ENCODE data around the gene GCH1.

GCH1 gene

GRCh38 chr14:54864526-54864925 lies 38.1 kb downstream of the GCH1 start:
- no peak for DNase-seq

GRCh38 chr14:54857830-54858269 lies 44.8 kb downstream of the GCH1 start:
- DNase-seq, result no peak

- DNase-seq, result no peak
These were observed 46.5 kb downstream of the GCH1 start for GRCh38 chr14:54856152-54856551.

- no peak for DNase-seq
These were observed 48.4 kb downstream of the GCH1 start for GRCh38 chr14:54854181-54854580.

GRCh38 chr14:54853339-54853738 lies 49.3 kb downstream of the GCH1 start:
- DNase-seq, result no peak

GRCh38 chr14:54852215-54852614 lies 50.4 kb downstream of the GCH1 start:
- no peak for DNase-seq

- DNase-seq, result no peak
These were observed 53.7 kb downstream of the GCH1 start for GRCh38 chr14:54848910-54849309.

- no peak for DNase-seq
These were observed 57.0 kb downstream of the GCH1 start for GRCh38 chr14:54845641-54846040.

- DNase-seq, result no peak
These were observed 58.1 kb downstream of the GCH1 start for GRCh38 chr14:54844479-54844878.

- no peak for DNase-seq
These were observed 61.8 kb downstream of the GCH1 start for GRCh38 chr14:54840798-54841197.

- DNase-seq, result no peak
These were observed 62.3 kb downstream of the GCH1 start for GRCh38 chr14:54840336-54840735.

- no peak for DNase-seq
These were observed 62.9 kb downstream of the GCH1 start for GRCh38 chr14:54839701-54840119.

GRCh38 chr14:54838931-54839512 lies 63.6 kb downstream of the GCH1 start:
- no peak for DNase-seq

GRCh38 chr14:54837508-54838149 lies 65.0 kb downstream of the GCH1 start:
- no peak for DNase-seq

GRCh38 chr14:54836231-54836630 lies 66.4 kb downstream of the GCH1 start:
- no peak for DNase-seq

- DNase-seq, result no peak
These were observed 67.9 kb downstream of the GCH1 start for GRCh38 chr14:54834727-54835126.

GRCh38 chr14:54834081-54834480 lies 68.5 kb downstream of the GCH1 start:
- DNase-seq, result no peak

- no peak for DNase-seq
These were observed 72.0 kb downstream of the GCH1 start for GRCh38 chr14:54830650-54831049.

GRCh38 chr14:54829486-54830224 lies 73.0 kb downstream of the GCH1 start:
- DNase-seq, result no peak

GRCh38 chr14:54828037-54828436 lies 74.6 kb downstream of the GCH1 start:
- no peak for DNase-seq

GRCh38 chr14:54823757-54824549 lies 78.7 kb downstream of the GCH1 start:
- no peak for DNase-seq

GRCh38 chr14:54822685-54823084 lies 79.9 kb downstream of the GCH1 start:
- no peak for DNase-seq

Measured in effector CD4-positive, alpha-beta T cell (primary cell).